Liver (tissue), 3 donors: ENCODE data around the gene NFE2L2.
"Not testable (repeated sequence)": the region's sequence is repeated elsewhere in the genome, so short reads cannot be mapped to it uniquely, and the experiment has no call there.

ENCODE experiments used
- EGR1 ChIP-seq, 2 donors: IDR thresholded peaks; 2 replicates each; pipeline ENCODE4 v1.6.1; 2016 to 2018; ENCODE audit warnings: antibody characterized with exemption in 2 of 2, low read depth in 2 of 2
- FOXA1 ChIP-seq: IDR thresholded peaks from 2 replicates; pipeline ENCODE4 v1.6.1; 2016; ENCODE audit warnings: antibody characterized with exemption
- GABPA ChIP-seq, 2 donors: IDR thresholded peaks in 1 of 2; conservative IDR thresholded peaks in 1 of 2; 2 replicates each; pipeline ENCODE4 v1.6.1; 2016; ENCODE audit warnings: antibody characterized with exemption in 2 of 2, mild to moderate bottlenecking in 1 of 2, moderate library complexity in 1 of 2
- JUND ChIP-seq, 2 donors: IDR thresholded peaks; 2 replicates each; pipeline ENCODE4 v1.6.1; 2016; ENCODE audit warnings: antibody characterized with exemption in 2 of 2
- RAD21 ChIP-seq, 2 donors: IDR thresholded peaks; 2 replicates each; pipeline ENCODE4 v1.6.1; 2016; ENCODE audit warnings: antibody characterized with exemption in 2 of 2, mild to moderate bottlenecking in 2 of 2
- TAF1 ChIP-seq: conservative IDR thresholded peaks from 2 replicates; pipeline ENCODE4 v1.6.1; 2016; ENCODE audit warnings: antibody characterized with exemption, mild to moderate bottlenecking
- YY1 ChIP-seq: IDR thresholded peaks from 2 replicates; pipeline ENCODE4 v1.6.1; 2016; ENCODE audit warnings: antibody characterized with exemption, mild to moderate bottlenecking
- TF ChIP-seq, protein P1 (sequence below): IDR thresholded peaks from 2 replicates; pipeline ENCODE4 v1.6.1; 2016; ENCODE audit warnings: antibody characterized with exemption, mild to moderate bottlenecking
- TF ChIP-seq, protein P2 (sequence below): fragments of 150-350 bp; IDR thresholded peaks from 2 replicates; pipeline ENCODE4 v1.5.1; 2017; ENCODE audit warnings: improper control_type of control experiment, low read depth, low read length; ENCODE audit not compliant: missing input control
- TF ChIP-seq, protein P3 (sequence below): IDR thresholded peaks from 2 replicates; pipeline ENCODE4 v1.6.1; 2016; ENCODE audit warnings: antibody characterized with exemption
- TF ChIP-seq, protein P4 (sequence below): IDR thresholded peaks from 2 replicates; pipeline ENCODE4 v1.6.1; 2016; ENCODE audit warnings: antibody characterized with exemption
- TF ChIP-seq, protein P5 (sequence below): IDR thresholded peaks from 2 replicates; pipeline ENCODE4 v1.6.1; 2016; ENCODE audit warnings: antibody characterized with exemption
- donor health status: healthy.
- donor health status: healthy.

DNA sequence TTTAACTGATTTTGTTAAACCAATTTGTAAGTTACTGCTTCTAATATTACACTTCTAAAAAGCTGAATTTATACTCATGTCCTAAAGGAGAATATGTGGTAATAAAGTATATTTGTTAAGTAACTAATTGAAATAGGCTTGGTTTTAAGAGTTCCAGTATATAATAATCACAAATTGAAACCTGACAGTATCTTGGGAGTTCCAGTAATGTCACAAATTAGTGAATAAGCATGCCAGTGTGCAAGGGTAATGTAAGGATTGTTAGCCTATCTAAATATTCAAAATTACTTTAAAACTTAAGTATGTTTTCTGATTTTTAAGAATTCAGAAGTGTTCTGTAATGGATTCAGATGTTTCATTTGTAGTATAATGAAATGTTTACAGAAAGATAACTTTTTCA lies 41.1 kb downstream of the NFE2L2 start:
- TF ChIP-seq, protein P1, sequence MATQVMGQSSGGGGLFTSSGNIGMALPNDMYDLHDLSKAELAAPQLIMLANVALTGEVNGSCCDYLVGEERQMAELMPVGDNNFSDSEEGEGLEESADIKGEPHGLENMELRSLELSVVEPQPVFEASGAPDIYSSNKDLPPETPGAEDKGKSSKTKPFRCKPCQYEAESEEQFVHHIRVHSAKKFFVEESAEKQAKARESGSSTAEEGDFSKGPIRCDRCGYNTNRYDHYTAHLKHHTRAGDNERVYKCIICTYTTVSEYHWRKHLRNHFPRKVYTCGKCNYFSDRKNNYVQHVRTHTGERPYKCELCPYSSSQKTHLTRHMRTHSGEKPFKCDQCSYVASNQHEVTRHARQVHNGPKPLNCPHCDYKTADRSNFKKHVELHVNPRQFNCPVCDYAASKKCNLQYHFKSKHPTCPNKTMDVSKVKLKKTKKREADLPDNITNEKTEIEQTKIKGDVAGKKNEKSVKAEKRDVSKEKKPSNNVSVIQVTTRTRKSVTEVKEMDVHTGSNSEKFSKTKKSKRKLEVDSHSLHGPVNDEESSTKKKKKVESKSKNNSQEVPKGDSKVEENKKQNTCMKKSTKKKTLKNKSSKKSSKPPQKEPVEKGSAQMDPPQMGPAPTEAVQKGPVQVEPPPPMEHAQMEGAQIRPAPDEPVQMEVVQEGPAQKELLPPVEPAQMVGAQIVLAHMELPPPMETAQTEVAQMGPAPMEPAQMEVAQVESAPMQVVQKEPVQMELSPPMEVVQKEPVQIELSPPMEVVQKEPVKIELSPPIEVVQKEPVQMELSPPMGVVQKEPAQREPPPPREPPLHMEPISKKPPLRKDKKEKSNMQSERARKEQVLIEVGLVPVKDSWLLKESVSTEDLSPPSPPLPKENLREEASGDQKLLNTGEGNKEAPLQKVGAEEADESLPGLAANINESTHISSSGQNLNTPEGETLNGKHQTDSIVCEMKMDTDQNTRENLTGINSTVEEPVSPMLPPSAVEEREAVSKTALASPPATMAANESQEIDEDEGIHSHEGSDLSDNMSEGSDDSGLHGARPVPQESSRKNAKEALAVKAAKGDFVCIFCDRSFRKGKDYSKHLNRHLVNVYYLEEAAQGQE, result not testable (repeated sequence)
- not testable (repeated sequence) for TF ChIP-seq TAF1; YY1; RAD21 (IDR thresholded peaks at IDR 0.05); GABPA (IDR thresholded peaks at IDR 0.05 in 1 of 2, conservative IDR thresholded peaks at IDR 0.05 in 1 of 2); JUND (IDR thresholded peaks at IDR 0.05); EGR1 (IDR thresholded peaks at IDR 0.05; ENCODE audit: low read depth in 2 of 2); FOXA1
- TF ChIP-seq, protein P2, sequence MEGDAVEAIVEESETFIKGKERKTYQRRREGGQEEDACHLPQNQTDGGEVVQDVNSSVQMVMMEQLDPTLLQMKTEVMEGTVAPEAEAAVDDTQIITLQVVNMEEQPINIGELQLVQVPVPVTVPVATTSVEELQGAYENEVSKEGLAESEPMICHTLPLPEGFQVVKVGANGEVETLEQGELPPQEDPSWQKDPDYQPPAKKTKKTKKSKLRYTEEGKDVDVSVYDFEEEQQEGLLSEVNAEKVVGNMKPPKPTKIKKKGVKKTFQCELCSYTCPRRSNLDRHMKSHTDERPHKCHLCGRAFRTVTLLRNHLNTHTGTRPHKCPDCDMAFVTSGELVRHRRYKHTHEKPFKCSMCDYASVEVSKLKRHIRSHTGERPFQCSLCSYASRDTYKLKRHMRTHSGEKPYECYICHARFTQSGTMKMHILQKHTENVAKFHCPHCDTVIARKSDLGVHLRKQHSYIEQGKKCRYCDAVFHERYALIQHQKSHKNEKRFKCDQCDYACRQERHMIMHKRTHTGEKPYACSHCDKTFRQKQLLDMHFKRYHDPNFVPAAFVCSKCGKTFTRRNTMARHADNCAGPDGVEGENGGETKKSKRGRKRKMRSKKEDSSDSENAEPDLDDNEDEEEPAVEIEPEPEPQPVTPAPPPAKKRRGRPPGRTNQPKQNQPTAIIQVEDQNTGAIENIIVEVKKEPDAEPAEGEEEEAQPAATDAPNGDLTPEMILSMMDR, result not testable (repeated sequence)
- TF ChIP-seq, protein P3, sequence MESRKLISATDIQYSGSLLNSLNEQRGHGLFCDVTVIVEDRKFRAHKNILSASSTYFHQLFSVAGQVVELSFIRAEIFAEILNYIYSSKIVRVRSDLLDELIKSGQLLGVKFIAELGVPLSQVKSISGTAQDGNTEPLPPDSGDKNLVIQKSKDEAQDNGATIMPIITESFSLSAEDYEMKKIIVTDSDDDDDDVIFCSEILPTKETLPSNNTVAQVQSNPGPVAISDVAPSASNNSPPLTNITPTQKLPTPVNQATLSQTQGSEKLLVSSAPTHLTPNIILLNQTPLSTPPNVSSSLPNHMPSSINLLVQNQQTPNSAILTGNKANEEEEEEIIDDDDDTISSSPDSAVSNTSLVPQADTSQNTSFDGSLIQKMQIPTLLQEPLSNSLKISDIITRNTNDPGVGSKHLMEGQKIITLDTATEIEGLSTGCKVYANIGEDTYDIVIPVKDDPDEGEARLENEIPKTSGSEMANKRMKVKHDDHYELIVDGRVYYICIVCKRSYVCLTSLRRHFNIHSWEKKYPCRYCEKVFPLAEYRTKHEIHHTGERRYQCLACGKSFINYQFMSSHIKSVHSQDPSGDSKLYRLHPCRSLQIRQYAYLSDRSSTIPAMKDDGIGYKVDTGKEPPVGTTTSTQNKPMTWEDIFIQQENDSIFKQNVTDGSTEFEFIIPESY, result not testable (repeated sequence)
- TF ChIP-seq, protein P4, sequence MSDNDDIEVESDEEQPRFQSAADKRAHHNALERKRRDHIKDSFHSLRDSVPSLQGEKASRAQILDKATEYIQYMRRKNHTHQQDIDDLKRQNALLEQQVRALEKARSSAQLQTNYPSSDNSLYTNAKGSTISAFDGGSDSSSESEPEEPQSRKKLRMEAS, result not testable (repeated sequence)
- TF ChIP-seq, protein P5, sequence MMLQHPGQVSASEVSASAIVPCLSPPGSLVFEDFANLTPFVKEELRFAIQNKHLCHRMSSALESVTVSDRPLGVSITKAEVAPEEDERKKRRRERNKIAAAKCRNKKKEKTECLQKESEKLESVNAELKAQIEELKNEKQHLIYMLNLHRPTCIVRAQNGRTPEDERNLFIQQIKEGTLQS, result not testable (repeated sequence)
